ENCODE results near the gene ADIPOR2.
"Not testable (repeated sequence)": the region's sequence is repeated elsewhere in the genome, so short reads cannot be mapped to it uniquely, and the experiment has no call there.

The ADIPOR2 gene

GRCh38 chr12:1703771-1704722 is 13.2 kb downstream of the ADIPOR2 start:
- no peak for DNase-seq (ENCODE audit: low read depth in 1 of 2, low spot score in 1 of 2)

- no peak for DNase-seq (ENCODE audit: low read depth in 1 of 2, low spot score in 1 of 2)
These were observed 15.1 kb downstream of the ADIPOR2 start for GRCh38 chr12:1705774-1706631.

GRCh38 chr12:1706632-1706980 is 15.7 kb downstream of the ADIPOR2 start:
- DNase-seq (ENCODE audit: low read depth in 1 of 2, low spot score in 1 of 2): no peak

GRCh38 chr12:1707051-1707450 is 16.2 kb downstream of the ADIPOR2 start:
- no peak for DNase-seq (ENCODE audit: low read depth in 1 of 2, low spot score in 1 of 2)

GRCh38 chr12:1709968-1710367 is 19.1 kb downstream of the ADIPOR2 start:
- not testable (repeated sequence) for DNase-seq (ENCODE audit: low read depth in 1 of 2, low spot score in 1 of 2)

GRCh38 chr12:1710870-1711269 is 20.0 kb downstream of the ADIPOR2 start:
- not testable (repeated sequence) for DNase-seq (ENCODE audit: low read depth in 1 of 2, low spot score in 1 of 2)

- not testable (repeated sequence) for DNase-seq (ENCODE audit: low read depth in 1 of 2, low spot score in 1 of 2)
These were observed 20.8 kb downstream of the ADIPOR2 start for GRCh38 chr12:1711536-1712211.

- DNase-seq (ENCODE audit: low read depth in 1 of 2, low spot score in 1 of 2): not testable (repeated sequence)
These were observed 21.4 kb downstream of the ADIPOR2 start for GRCh38 chr12:1712305-1712704.

GRCh38 chr12:1712852-1713251 is 22.0 kb downstream of the ADIPOR2 start:
- not testable (repeated sequence) for DNase-seq (ENCODE audit: low read depth in 1 of 2, low spot score in 1 of 2)

- not testable (repeated sequence) for DNase-seq (ENCODE audit: low read depth in 1 of 2, low spot score in 1 of 2)
These were observed 23.0 kb downstream of the ADIPOR2 start for GRCh38 chr12:1713783-1714348.

- DNase-seq (ENCODE audit: low read depth in 1 of 2, low spot score in 1 of 2): not testable (repeated sequence)
These were observed 24.6 kb downstream of the ADIPOR2 start for GRCh38 chr12:1715459-1715858.

GRCh38 chr12:1716215-1716862 is 25.5 kb downstream of the ADIPOR2 start:
- DNase-seq (ENCODE audit: low read depth in 1 of 2, low spot score in 1 of 2): no peak

GRCh38 chr12:1716911-1717310 is 26.0 kb downstream of the ADIPOR2 start:
- DNase-seq (ENCODE audit: low read depth in 1 of 2, low spot score in 1 of 2): no peak

- DNase-seq (ENCODE audit: low read depth in 1 of 2, low spot score in 1 of 2): no peak
These were observed 28.3 kb downstream of the ADIPOR2 start for GRCh38 chr12:1719139-1719538.

GRCh38 chr12:1720494-1720893 is 29.6 kb downstream of the ADIPOR2 start:
- no peak for DNase-seq (ENCODE audit: low read depth in 1 of 2, low spot score in 1 of 2)

- DNase-seq (ENCODE audit: low read depth in 1 of 2, low spot score in 1 of 2): no peak
These were observed 32.9 kb downstream of the ADIPOR2 start for GRCh38 chr12:1723721-1724120.

GRCh38 chr12:1724250-1724649 is 33.4 kb downstream of the ADIPOR2 start:
- no peak for DNase-seq (ENCODE audit: low read depth in 1 of 2, low spot score in 1 of 2)

- DNase-seq (ENCODE audit: low read depth in 1 of 2, low spot score in 1 of 2): no peak
These were observed 35.9 kb downstream of the ADIPOR2 start for GRCh38 chr12:1726753-1727152.

- no peak for DNase-seq (ENCODE audit: low read depth in 1 of 2, low spot score in 1 of 2)
These were observed 38.0 kb downstream of the ADIPOR2 start for GRCh38 chr12:1728824-1729223.

- no peak for DNase-seq (ENCODE audit: low read depth in 1 of 2, low spot score in 1 of 2)
These were observed 40.3 kb downstream of the ADIPOR2 start for GRCh38 chr12:1731019-1731687.

Data from activated CD4-positive, alpha-beta T cell treated with anti-CD3 and anti-CD28 coated beads, Interleukin-2, amount 50 U/mL, for 24 hours (primary cell).